Measurements from ENCODE around the gene C1QTNF1. TPM values are rescaled to one million over a fixed set of nuclear protein-coding genes. Genes with fewer than 3 reads are reported as not detected.

Gene C1QTNF1
- total and polyA plus RNA-seq, 8 donors = 2.9 to 20.3 (median 12.7) TPM

DNA sequence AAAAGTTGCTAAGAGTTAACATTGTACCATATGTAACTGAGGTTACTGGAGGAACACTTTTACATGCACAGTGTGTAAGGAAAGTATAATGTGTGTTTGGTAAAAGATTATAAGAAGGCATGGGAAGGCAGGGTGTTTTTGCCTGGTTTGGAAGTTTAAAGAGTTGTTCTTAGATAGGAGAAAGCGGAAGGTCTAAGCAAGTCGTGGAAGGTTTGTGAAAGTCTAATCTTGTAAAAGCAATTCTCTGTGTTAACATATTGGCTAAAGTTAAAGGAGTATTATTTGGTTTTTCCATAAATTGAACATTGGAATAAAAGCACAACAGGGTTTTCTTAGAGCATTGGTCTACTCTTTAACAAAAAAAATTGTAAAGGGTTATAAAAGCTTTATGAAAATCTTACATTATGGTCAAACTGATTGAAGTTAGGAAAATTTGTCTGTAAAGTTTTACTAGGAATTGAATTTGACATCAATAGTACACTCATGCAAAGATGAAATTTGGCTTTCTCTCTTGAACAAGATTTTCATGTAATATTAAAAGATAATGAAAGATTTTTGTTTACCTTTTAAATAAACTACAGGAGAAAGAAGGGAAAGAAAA is 9.7 kb upstream of the C1QTNF1 start:
- Histone ChIP-seq H3K4me3 (no peak overlapping the region), H3K9me3 (no peaks in the 10 kb centered on the region), H3K4me1 (peaks cover 10 to 13% (median 12%) of the 10 kb centered on the region in 4 donors), H3K36me3 (no peaks in the 10 kb centered on the region), H3K27me3 (no peaks in the 10 kb centered on the region), H3K27ac (no peak overlapping the region)
- DNase-seq = no peak
- 78 to 91% (median 88%) methylated on average over 2 of the region's 2 CpGs for WGBS, 5 donors
- intact Hi-C loops (cut with DNase I; ENCODE audit: low total_unique reads) = no loop called here
- TF ChIP-seq POLR2A (IDR thresholded peaks at IDR 0.05) = no peak
- TF ChIP-seq POLR2AphosphoS5 (IDR thresholded peaks at IDR 0.05) = no peak
- TF ChIP-seq EP300 (IDR thresholded peaks at IDR 0.05) = no peak
- TF ChIP-seq, protein P1, sequence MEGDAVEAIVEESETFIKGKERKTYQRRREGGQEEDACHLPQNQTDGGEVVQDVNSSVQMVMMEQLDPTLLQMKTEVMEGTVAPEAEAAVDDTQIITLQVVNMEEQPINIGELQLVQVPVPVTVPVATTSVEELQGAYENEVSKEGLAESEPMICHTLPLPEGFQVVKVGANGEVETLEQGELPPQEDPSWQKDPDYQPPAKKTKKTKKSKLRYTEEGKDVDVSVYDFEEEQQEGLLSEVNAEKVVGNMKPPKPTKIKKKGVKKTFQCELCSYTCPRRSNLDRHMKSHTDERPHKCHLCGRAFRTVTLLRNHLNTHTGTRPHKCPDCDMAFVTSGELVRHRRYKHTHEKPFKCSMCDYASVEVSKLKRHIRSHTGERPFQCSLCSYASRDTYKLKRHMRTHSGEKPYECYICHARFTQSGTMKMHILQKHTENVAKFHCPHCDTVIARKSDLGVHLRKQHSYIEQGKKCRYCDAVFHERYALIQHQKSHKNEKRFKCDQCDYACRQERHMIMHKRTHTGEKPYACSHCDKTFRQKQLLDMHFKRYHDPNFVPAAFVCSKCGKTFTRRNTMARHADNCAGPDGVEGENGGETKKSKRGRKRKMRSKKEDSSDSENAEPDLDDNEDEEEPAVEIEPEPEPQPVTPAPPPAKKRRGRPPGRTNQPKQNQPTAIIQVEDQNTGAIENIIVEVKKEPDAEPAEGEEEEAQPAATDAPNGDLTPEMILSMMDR (IDR thresholded peaks at IDR 0.05) = no peak

DNA sequence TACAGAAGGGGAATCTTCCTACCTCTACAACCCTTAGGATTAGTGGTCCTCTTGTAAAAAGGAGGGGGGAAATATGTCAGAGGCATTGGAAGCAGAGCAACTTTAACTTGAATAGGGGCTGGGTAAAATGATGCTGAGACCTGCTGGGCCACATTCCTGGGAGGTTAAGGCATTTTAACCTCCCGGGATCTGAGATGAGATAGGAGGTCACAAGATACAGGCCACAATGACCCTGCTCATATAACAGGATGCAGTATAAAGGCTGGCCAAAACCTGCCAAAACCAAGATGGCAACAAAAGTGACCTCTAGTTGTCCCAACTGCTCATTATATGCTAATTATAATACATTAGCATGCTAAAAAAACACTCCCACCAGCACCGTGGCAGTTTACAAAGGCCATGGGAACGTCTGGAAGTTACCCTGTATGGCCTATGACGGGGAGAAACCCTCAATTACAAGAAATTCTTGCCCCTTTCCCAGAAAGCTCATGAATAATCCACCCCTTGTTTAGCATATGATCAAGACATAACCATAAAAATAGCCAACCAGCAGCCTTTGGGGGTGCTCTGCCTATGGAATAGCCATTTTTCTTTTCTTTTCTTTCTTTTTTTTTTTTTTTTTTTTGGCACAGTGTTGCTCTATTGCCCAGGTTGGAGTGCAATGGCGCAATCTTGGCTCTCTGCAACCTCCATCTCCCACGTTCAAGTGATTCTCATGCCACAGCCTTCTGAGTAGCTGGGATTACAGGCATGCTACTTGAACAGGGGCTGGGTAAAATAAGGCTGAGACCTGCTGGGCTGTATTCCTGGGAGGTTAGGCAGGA is 6.2 kb upstream of the C1QTNF1 start:
- TF ChIP-seq, protein P1 (IDR thresholded peaks at IDR 0.05) = no peak
- no peak for TF ChIP-seq EP300 (IDR thresholded peaks at IDR 0.05)
- no peak for TF ChIP-seq POLR2AphosphoS5 (IDR thresholded peaks at IDR 0.05)
- TF ChIP-seq POLR2A (IDR thresholded peaks at IDR 0.05) = no peak
- H3K27ac ChIP-seq = no peak overlapping the region
- no peaks in the 10 kb centered on the region for H3K9me3 ChIP-seq
- no peaks in the 10 kb centered on the region for H3K36me3 ChIP-seq
- DNase-seq = no peak
- no peak overlapping the region for H3K4me3 ChIP-seq
- intact Hi-C loops (cut with DNase I; ENCODE audit: low total_unique reads) = no loop called here
- H3K4me1 ChIP-seq = peaks cover 30 to 41% (median 35%) of the 10 kb centered on the region in 4 donors
- 64 to 73% (median 69%) methylated on average over 6 of the region's 6 CpGs for WGBS, 5 donors
- H3K27me3 ChIP-seq = peaks cover 0 to 3% (median 0%) of the 10 kb centered on the region in 3 donors

DNA sequence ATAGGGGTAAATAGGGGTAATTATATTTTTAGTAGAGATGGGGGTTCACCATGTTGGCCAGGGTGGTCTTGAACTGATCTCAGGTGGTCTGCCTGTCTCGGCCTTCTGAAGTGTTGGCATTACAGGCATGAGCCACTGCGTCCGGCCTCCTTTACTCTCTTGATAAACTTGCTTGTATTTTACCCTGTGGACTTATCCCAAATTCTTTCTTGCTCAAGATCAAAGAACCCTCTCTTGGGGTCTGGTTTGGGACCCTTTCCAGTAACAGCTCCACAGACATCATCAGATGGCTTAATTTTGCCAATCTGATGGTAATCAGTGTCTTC is 5.6 kb upstream of the C1QTNF1 start:
- intact Hi-C loops (cut with DNase I; ENCODE audit: low total_unique reads) = no loop called here
- Histone ChIP-seq H3K9me3 (no peaks in the 10 kb centered on the region), H3K27me3 (peaks cover 0 to 7% (median 0%) of the 10 kb centered on the region in 3 donors), H3K27ac (no peak overlapping the region), H3K36me3 (no peaks in the 10 kb centered on the region), H3K4me1 (peaks cover 36 to 46% (median 41%) of the 10 kb centered on the region in 4 donors), H3K4me3 (no peak overlapping the region)
- TF ChIP-seq, protein P1 (IDR thresholded peaks at IDR 0.05) = no peak
- TF ChIP-seq POLR2A (IDR thresholded peaks at IDR 0.05) = no peak
- WGBS, 5 donors = 88 to 99% (median 92%) methylated on average over 3 of the region's 3 CpGs
- no peak for DNase-seq

DNA sequence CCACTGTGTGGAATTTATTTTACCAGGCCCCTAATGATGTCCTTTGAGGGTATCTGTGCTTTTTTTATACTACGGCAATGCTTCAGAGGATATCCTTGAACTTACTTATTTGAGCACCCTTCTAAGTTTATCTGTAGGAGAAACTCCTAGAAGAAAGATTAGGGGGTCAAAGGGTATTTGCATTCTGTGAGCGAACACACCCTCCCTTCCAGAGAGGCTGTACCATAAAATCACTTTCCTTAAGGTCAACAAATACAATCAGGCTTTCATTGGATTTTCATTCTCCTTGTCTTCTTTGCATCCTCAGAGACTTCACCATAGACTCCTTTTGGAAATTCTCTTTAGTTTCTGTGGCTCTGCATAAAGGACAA is 4.7 kb upstream of the C1QTNF1 start:
- no peak for DNase-seq
- H3K36me3 ChIP-seq = no peaks in the 10 kb centered on the region
- peaks cover 0 to 16% (median 8%) of the 10 kb centered on the region in 3 donors for H3K27me3 ChIP-seq
- H3K27ac ChIP-seq = peak overlapping the region in 4 of 5 donors; percentile 63 to 76 (median 73)
- no peaks in the 10 kb centered on the region for H3K9me3 ChIP-seq
- intact Hi-C loops (cut with DNase I; ENCODE audit: low total_unique reads) = no loop called here
- no peak overlapping the region for H3K4me3 ChIP-seq
- WGBS, 5 donors = 26 to 59% (median 45%) methylated on average over 2 of the region's 2 CpGs
- H3K4me1 ChIP-seq = peaks cover 45 to 55% (median 50%) of the 10 kb centered on the region in 4 donors
- TF ChIP-seq POLR2AphosphoS5 (IDR thresholded peaks at IDR 0.05) (no peak), EP300 (IDR thresholded peaks at IDR 0.05) (no peak), POLR2A (IDR thresholded peaks at IDR 0.05) (no peak)
- TF ChIP-seq, protein P1 (IDR thresholded peaks at IDR 0.05) = no peak
